CD14-positive monocyte (primary cell): Measurements from ENCODE around the gene DVL3. TPM values are rescaled to one million over a fixed set of nuclear protein-coding genes. Genes with fewer than 3 reads are reported as not detected.

Experiments used
- DNase-seq, 3 donors: peaks; one replicate each; pipeline ENCODE4 v3.0.0-alpha.2; 2011 to 2022
- H2AFZ ChIP-seq: 2 replicates; pipeline ENCODE4 v1.6.0; 2012; ENCODE audit warnings: mild to moderate bottlenecking, low read depth, low read length, inconsistent platforms; ENCODE audit not compliant: insufficient read depth, poor library complexity, severe bottlenecking
- H3K27ac ChIP-seq, 2 donors: 1 replicate in 1 of 2; 2 replicates in 1 of 2; pipeline ENCODE4 v1.5.1; 2012 to 2013; ENCODE audit warnings: low read length in 2 of 2, control low read depth in 1 of 2, inconsistent platforms in 1 of 2, low read depth in 1 of 2, mild to moderate bottlenecking in 1 of 2
- H3K27me3 ChIP-seq, 2 donors: one replicate each; pipeline versions ENCODE4 v1.6.0 to v1.6.1; 2011 to 2013; ENCODE audit warnings: low read length in 2 of 2; ENCODE audit not compliant: control insufficient read depth in 2 of 2, insufficient read depth in 2 of 2
- H3K36me3 ChIP-seq, 2 donors: replicated peaks in 1 of 2; 1 replicate in 1 of 2; 2 replicates in 1 of 2; pipeline versions ENCODE4 v1.5.1 to v1.6.1; 2012 to 2013; ENCODE audit warnings: low read length in 2 of 2, control low read depth in 1 of 2, inconsistent platforms in 1 of 2, mild to moderate bottlenecking in 1 of 2; ENCODE audit not compliant: insufficient read depth in 2 of 2, control insufficient read depth in 1 of 2
- H3K4me1 ChIP-seq, 2 donors: 1 replicate in 1 of 2; 2 replicates in 1 of 2; pipeline versions ENCODE4 v1.5.1 to v1.6.1; 2012 to 2013; ENCODE audit warnings: low read length in 2 of 2, control low read depth in 1 of 2, inconsistent platforms in 1 of 2, mild to moderate bottlenecking in 1 of 2, moderate library complexity in 1 of 2; ENCODE audit not compliant: insufficient read depth in 2 of 2, control insufficient read depth in 1 of 2
- H3K4me2 ChIP-seq: replicated peaks from 2 replicates; pipeline ENCODE3; 2012; ENCODE audit warnings: low read length, moderate library complexity, mild to moderate bottlenecking; ENCODE audit not compliant: poor library complexity, severe bottlenecking; ENCODE audit errors: extremely low read depth
- H3K4me3 ChIP-seq, 3 experiments: fragments of 200-600 bp in 1 of 3; sonication (generic) in 1 of 3; replicated peaks in 1 of 3; 1 replicate in 2 of 3; 2 replicates in 1 of 3; pipeline ENCODE4 v1.5.1; 2011 to 2013; ENCODE audit warnings: low read length in 3 of 3, mild to moderate bottlenecking in 3 of 3, control low read depth in 2 of 3, low read depth in 2 of 3, inconsistent platforms in 1 of 3, moderate library complexity in 1 of 3
- H3K79me2 ChIP-seq: 2 replicates; pipeline ENCODE4 v1.6.0; 2012; ENCODE audit warnings: mild to moderate bottlenecking, control low read depth, inconsistent platforms, low read length, moderate library complexity; ENCODE audit not compliant: insufficient read depth
- H3K9ac ChIP-seq: 2 replicates; pipeline ENCODE4 v1.6.0; 2017; ENCODE audit warnings: low read length, mild to moderate bottlenecking; ENCODE audit not compliant: insufficient read depth, poor library complexity, severe bottlenecking
- H3K9me3 ChIP-seq, 2 donors: replicated peaks in 1 of 2; 1 replicate in 1 of 2; 2 replicates in 1 of 2; pipeline versions ENCODE4 v1.5.1 to v1.6.1; 2012 to 2013; ENCODE audit warnings: low read length in 2 of 2, control low read depth in 1 of 2; ENCODE audit not compliant: control insufficient read depth in 1 of 2, insufficient read depth in 1 of 2
- H4K20me1 ChIP-seq: 2 replicates; pipeline ENCODE4 v1.6.0; 2012; ENCODE audit warnings: mild to moderate bottlenecking, low read length, control low read depth, moderate library complexity; ENCODE audit not compliant: insufficient read depth
- H3K27ac Mint-ChIP-seq, 7 donors: one replicate each; pipeline ENCODE4 v1.8.0; 2020; ENCODE audit warnings: mild to moderate bottlenecking in 7 of 7, mixed read lengths in 7 of 7, moderate library complexity in 6 of 7, inconsistent platforms in 2 of 7
- H3K27me3 Mint-ChIP-seq, 3 donors: one replicate each; pipeline ENCODE4 v1.8.0; 2021 to 2022; ENCODE audit warnings: low read depth in 3 of 3, mild to moderate bottlenecking in 3 of 3, mixed read lengths in 3 of 3, moderate library complexity in 3 of 3, inconsistent platforms in 1 of 3
- H3K36me3 Mint-ChIP-seq, 2 donors: one replicate each; pipeline ENCODE4 v1.8.0; 2020; ENCODE audit warnings: mixed read lengths in 2 of 2, inconsistent platforms in 1 of 2, mild to moderate bottlenecking in 1 of 2
- H3K4me1 Mint-ChIP-seq: one replicate; pipeline ENCODE4 v1.8.0; 2020; ENCODE audit warnings: mild to moderate bottlenecking, mixed read lengths
- H3K4me3 Mint-ChIP-seq, 2 donors: one replicate each; pipeline ENCODE4 v1.8.0; 2020; ENCODE audit warnings: mild to moderate bottlenecking in 2 of 2, mixed read lengths in 2 of 2, moderate library complexity in 1 of 2
- H3K9me3 Mint-ChIP-seq, 7 donors: one replicate each; pipeline ENCODE4 v1.8.0; 2020 to 2022; ENCODE audit warnings: mixed read lengths in 7 of 7, mild to moderate bottlenecking in 6 of 7, moderate library complexity in 6 of 7, inconsistent platforms in 2 of 7
- WGBS: methylation state at CpG from one replicate; pipeline ENCODE4 v1.1.5; 2013; ENCODE audit warnings: missing lambda C conversion rate; ENCODE audit not compliant: insufficient coverage; 5-methylcytosine and 5-hydroxymethylcytosine counted together
- intact Hi-C, 2 donors: fragments of 100-400 bp; cut with micrococcal nuclease; formaldehyde crosslinking; loops; one replicate each; pipeline versions ENCODE4 v1.15.0 to v1.15.1; 2023
- polyA plus RNA-seq, 3 donors: library from polyadenylated mRNA; depleted of rRNA in 1 of 3; unstranded in 2 of 3; stranded (reverse) in 1 of 3; fragments of 300-500 nt in 2 of 3; fragments of >200 nt in 1 of 3; fragmentation: Illumina TruSeq in 2 of 3; gene quantifications; 1 replicate in 2 of 3; 2 replicates in 1 of 3; pipeline ENCODE4 v1.2.3, GENCODE V29; 2012 to 2021
- TF ChIP-seq, protein P1 (sequence below): fragments of 200-600 bp; IDR thresholded peaks from one replicate; pipeline ENCODE4 v1.8.0; 2022; ENCODE audit warnings: antibody characterized with exemption, mild to moderate bottlenecking

DVL3 gene
- polyA plus RNA-seq, 3 donors = 4.5 to 42.1 (median 9.4) TPM

DNA sequence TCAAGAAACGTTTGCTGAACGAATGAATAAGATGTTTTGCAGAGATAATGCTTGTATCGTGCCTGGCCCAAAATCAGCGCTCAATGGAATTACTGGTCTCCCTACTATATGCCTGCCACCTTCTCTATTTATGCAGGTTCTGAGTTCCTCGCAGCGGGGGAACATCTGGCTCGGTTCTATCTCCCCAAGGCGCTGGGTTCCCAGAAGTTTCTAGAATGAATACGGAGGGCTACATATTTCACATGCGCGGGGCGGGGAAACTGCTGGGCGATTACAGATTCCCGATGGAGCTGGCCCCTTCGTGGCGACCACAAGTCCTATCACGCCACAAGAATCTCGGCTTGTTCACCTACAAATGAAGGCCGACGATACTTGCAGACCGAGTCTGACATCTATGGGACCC, 20.4 kb upstream of the DVL3 start:
- peak overlapping the region; percentile 86 for H3K9ac ChIP-seq
- peak overlapping the region; percentile 94 to 97 for H3K4me3 Mint-ChIP-seq
- intact Hi-C loops = loop anchor here (1.0 to 10.0 kb wide), 6 partner anchors 22 to 240 kb away; partner anchors contain the start of genes ABCC5 (in 2 of the 2), ABCF3 (in 1 of the 2) and AP2M1 (in 1 of the 2)

DNA sequence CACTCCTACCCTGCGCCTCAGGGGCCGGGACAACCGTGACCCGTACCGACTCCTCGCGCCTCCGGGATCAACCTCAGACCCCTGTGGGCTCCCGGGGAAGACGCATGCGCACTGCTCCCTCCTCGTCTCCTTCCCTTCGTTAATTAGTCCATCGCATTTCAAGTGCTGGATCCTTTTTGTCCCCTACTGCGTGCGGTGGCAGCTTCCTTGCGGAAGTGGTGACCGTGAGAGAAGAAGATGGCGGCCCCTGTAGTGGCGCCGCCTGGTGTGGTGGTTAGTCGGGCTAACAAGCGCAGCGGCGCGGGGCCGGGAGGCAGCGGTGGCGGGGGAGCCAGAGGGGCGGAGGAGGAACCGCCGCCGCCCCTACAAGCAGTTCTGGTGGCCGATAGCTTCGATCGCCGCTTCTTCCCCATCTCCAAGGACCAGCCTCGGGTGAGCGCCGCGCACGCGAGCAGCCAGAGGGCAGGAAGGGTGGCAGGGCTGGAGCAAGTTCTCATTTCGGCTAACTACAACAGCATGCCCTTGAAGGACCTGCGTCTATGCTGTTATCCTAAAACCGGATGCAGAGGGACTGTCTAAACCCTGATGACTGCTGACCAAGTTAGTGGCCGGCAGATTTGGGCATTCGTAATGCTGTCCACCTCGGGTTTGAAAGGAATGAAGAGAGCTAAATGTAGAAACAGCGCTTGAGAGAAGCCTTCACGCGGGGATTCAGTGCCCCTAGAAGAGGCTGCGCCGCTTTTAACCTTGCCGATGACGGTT, 19.8 kb upstream of the DVL3 start, which contains the start of gene EIF2B5:
EIF2B5 (plus strand) TSS at position 210 of the 762 bp plus-strand sequence; CDS start at position 238, 28 bp downstream.
- H3K79me2 ChIP-seq = peaks cover 43% of the 10 kb centered on the region
- TF ChIP-seq, protein P1, sequence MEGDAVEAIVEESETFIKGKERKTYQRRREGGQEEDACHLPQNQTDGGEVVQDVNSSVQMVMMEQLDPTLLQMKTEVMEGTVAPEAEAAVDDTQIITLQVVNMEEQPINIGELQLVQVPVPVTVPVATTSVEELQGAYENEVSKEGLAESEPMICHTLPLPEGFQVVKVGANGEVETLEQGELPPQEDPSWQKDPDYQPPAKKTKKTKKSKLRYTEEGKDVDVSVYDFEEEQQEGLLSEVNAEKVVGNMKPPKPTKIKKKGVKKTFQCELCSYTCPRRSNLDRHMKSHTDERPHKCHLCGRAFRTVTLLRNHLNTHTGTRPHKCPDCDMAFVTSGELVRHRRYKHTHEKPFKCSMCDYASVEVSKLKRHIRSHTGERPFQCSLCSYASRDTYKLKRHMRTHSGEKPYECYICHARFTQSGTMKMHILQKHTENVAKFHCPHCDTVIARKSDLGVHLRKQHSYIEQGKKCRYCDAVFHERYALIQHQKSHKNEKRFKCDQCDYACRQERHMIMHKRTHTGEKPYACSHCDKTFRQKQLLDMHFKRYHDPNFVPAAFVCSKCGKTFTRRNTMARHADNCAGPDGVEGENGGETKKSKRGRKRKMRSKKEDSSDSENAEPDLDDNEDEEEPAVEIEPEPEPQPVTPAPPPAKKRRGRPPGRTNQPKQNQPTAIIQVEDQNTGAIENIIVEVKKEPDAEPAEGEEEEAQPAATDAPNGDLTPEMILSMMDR = no peak
- peaks cover 30% of the 10 kb centered on the region for H3K4me1 Mint-ChIP-seq

More for the DNA sequence above, 20.4 kb upstream of the DVL3 start:
- Histone ChIP-seq H3K9me3 (no peaks in the 10 kb centered on the region), H3K4me3 (peak overlapping the region; percentile 68 to 96 (median 91)), H3K27ac (peak overlapping the region; percentile 78 to 91), H3K4me2 (peak overlapping the region; percentile 98), H3K36me3 (peaks cover 9 to 16% of the 10 kb centered on the region in 2 donors), H3K27me3 (no peaks in the 10 kb centered on the region), H3K79me2 (peaks cover 39% of the 10 kb centered on the region), H3K4me1 (peaks cover 18 to 33% of the 10 kb centered on the region in 2 donors), H4K20me1 (peaks cover 14% of the 10 kb centered on the region), H2AFZ (peak overlapping the region; percentile 94)
- under 1% methylated on average over 18 of the region's 21 CpGs for WGBS
- TF ChIP-seq, protein P1 = no peak
- Mint-ChIP-seq H3K27me3 (peaks cover 0 to 4% (median 0%) of the 10 kb centered on the region in 3 donors), H3K4me1 (peaks cover 30% of the 10 kb centered on the region), H3K9me3 (no peaks in the 10 kb centered on the region), H3K27ac (peak overlapping the region; percentile 86 to 93 (median 89)), H3K36me3 (peaks cover 9 to 22% of the 10 kb centered on the region in 2 donors)
- no peak for DNase-seq

More for the DNA sequence above, 19.8 kb upstream of the DVL3 start, which contains the start of gene EIF2B5:
- Mint-ChIP-seq H3K9me3 (no peaks in the 10 kb centered on the region), H3K4me3 (peak within 1 kb of the TSS; percentile 94 to 97), H3K27ac (peak within 1 kb of the TSS; percentile 86 to 93 (median 89)), H3K27me3 (peaks cover 0 to 4% (median 0%) of the 10 kb centered on the region in 3 donors), H3K36me3 (peaks cover 14 to 28% of the 10 kb centered on the region in 2 donors)
- H3K9me3 ChIP-seq = no peaks in the 10 kb centered on the region
- H3K27ac ChIP-seq = peak within 1 kb of the TSS; percentile 78 to 91
- WGBS = under 1% methylated on average over 53 of the region's 56 CpGs
- peak within 1 kb of the TSS; percentile 68 to 96 (median 91) for H3K4me3 ChIP-seq
- intact Hi-C loops = loop anchor here (1.0 to 10.0 kb wide), 4 partner anchors 21 to 241 kb away; partner anchors contain the start of gene ABCC5 (in 2 of the 2)
- DNase-seq = peak; percentile 87 to 90 (median 88)
- H4K20me1 ChIP-seq = peaks cover 19% of the 10 kb centered on the region
- peak within 1 kb of the TSS; percentile 94 for H2AFZ ChIP-seq
- peaks cover 15 to 22% of the 10 kb centered on the region in 2 donors for H3K36me3 ChIP-seq
- peak within 1 kb of the TSS; percentile 98 for H3K4me2 ChIP-seq
- H3K27me3 ChIP-seq = no peaks in the 10 kb centered on the region
- H3K4me1 ChIP-seq = peaks cover 18 to 33% of the 10 kb centered on the region in 2 donors
- H3K9ac ChIP-seq = peak within 1 kb of the TSS; percentile 86
